ENCODE results near the gene DSC1.

DSC1 gene

DNA sequence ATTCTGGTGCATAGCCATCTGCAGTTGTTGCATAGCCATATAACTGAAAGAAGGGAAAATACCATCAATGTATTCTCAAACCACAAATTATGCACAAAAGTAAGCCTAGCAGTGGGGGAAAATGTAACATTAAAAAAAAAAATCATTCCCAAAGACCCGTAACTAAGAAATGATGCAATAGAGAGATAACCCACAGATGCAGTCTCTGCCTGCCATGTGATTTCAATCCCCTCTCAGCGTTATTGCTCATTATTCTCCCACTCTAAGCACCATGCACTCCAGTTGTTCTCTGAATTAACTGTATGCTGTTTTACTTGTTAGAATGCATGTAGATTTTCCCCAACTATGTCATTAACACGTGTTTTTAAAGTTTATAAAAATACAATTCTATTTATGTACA is 14.1 kb downstream of the DSC1 start:
- Histone ChIP-seq H3K9ac (ENCODE audit: low read length) (no peak overlapping the region), H3K9me3 (ENCODE audit: insufficient read depth, low read length) (0 out of 2 replicates have a peak, but pooled peaks cover 5% of the 10 kb centered on the region), H3K4me3 (ENCODE audit: insufficient read depth, low read length, poor library complexity, severe bottlenecking) (no peak overlapping the region), H3K4me2 (ENCODE audit: low read depth, low read length, poor library complexity, severe bottlenecking) (no peak overlapping the region), H3F3A (ENCODE audit: insufficient read depth) (no peaks in the 10 kb centered on the region), H4K20me1 (ENCODE audit: low read depth, low read length) (no peaks in the 10 kb centered on the region), H2AFZ (ENCODE audit: low read depth, low read length, severe bottlenecking) (no peak overlapping the region), H3K79me2 (ENCODE audit: insufficient read depth, low read length) (no peaks in the 10 kb centered on the region), H3K9me2 (replicated peaks; ENCODE audit: insufficient read depth, low read length) (no peaks in the 10 kb centered on the region), H3K27me3 (ENCODE audit: low read length) (no peaks in the 10 kb centered on the region), H3K36me3 (ENCODE audit: low read length) (no peaks in the 10 kb centered on the region), H3K27ac (ENCODE audit: low read depth, low read length) (no peak overlapping the region)
- TF ChIP-seq, protein P1, sequence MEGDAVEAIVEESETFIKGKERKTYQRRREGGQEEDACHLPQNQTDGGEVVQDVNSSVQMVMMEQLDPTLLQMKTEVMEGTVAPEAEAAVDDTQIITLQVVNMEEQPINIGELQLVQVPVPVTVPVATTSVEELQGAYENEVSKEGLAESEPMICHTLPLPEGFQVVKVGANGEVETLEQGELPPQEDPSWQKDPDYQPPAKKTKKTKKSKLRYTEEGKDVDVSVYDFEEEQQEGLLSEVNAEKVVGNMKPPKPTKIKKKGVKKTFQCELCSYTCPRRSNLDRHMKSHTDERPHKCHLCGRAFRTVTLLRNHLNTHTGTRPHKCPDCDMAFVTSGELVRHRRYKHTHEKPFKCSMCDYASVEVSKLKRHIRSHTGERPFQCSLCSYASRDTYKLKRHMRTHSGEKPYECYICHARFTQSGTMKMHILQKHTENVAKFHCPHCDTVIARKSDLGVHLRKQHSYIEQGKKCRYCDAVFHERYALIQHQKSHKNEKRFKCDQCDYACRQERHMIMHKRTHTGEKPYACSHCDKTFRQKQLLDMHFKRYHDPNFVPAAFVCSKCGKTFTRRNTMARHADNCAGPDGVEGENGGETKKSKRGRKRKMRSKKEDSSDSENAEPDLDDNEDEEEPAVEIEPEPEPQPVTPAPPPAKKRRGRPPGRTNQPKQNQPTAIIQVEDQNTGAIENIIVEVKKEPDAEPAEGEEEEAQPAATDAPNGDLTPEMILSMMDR (IDR thresholded peaks at IDR 0.05; ENCODE audit: insufficient read depth, low read length, poor library complexity, severe bottlenecking), result no peak
- no peak for TF ChIP-seq EZH2phosphoT487 (conservative IDR thresholded peaks at IDR 0.05; ENCODE audit: low read length)

DNA sequence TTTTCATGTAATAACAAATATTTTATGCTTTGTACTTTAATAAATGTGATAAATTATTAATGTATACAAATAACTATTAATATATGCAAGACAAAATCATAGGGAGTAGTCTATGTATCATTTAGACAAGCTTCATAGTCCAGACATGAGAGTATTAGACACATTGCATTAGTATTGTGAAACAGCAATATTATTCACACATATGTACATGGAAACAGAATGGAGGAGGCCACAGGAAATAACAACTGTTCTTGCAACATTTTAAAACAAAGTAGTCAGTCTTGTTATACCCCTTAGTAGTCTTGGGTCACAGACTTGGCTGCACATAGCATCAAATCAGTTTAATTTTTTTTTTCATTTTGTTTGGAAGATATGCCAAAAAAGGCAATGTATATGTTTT is 15.8 kb downstream of the DSC1 start:
- Histone ChIP-seq H4K20me1 (ENCODE audit: low read depth, low read length) (no peaks in the 10 kb centered on the region), H3K9me3 (ENCODE audit: insufficient read depth, low read length) (0 out of 2 replicates have a peak, but pooled peaks cover 5% of the 10 kb centered on the region), H3K4me3 (ENCODE audit: insufficient read depth, low read length, poor library complexity, severe bottlenecking) (no peak overlapping the region), H3F3A (ENCODE audit: insufficient read depth) (no peaks in the 10 kb centered on the region), H3K79me2 (ENCODE audit: insufficient read depth, low read length) (no peaks in the 10 kb centered on the region), H3K36me3 (ENCODE audit: low read length) (no peaks in the 10 kb centered on the region), H2AFZ (ENCODE audit: low read depth, low read length, severe bottlenecking) (no peak overlapping the region), H3K4me2 (ENCODE audit: low read depth, low read length, poor library complexity, severe bottlenecking) (no peak overlapping the region), H3K9me2 (replicated peaks; ENCODE audit: insufficient read depth, low read length) (no peaks in the 10 kb centered on the region), H3K27ac (ENCODE audit: low read depth, low read length) (no peak overlapping the region), H3K27me3 (ENCODE audit: low read length) (no peaks in the 10 kb centered on the region), H3K9ac (ENCODE audit: low read length) (no peak overlapping the region)
- no peak for TF ChIP-seq EZH2phosphoT487 (conservative IDR thresholded peaks at IDR 0.05; ENCODE audit: low read length)
- TF ChIP-seq, protein P1 (IDR thresholded peaks at IDR 0.05; ENCODE audit: insufficient read depth, low read length, poor library complexity, severe bottlenecking), result no peak

DNA sequence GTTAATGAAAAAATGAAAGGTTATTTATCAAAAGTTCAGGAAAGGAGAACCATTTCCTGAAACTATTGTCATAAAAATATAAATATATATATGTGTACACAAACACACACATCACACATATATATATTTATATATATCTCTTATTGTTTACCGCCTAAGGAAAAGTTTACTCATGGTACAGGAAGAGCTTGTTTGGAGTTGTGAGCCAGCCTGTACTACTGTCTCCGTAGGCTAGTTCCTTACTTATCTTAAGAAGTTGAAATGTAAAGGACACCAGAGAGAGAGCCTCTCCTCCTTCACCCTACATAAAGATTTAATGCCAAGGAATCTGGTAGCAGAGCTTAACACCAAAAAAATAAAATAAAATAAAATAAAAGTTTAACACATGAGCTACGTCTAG is 19.6 kb downstream of the DSC1 start:
- Histone ChIP-seq H4K20me1 (ENCODE audit: low read depth, low read length) (no peaks in the 10 kb centered on the region), H3K27me3 (ENCODE audit: low read length) (no peaks in the 10 kb centered on the region), H3K9me2 (replicated peaks; ENCODE audit: insufficient read depth, low read length) (no peaks in the 10 kb centered on the region), H3K36me3 (ENCODE audit: low read length) (no peaks in the 10 kb centered on the region), H3F3A (ENCODE audit: insufficient read depth) (no peaks in the 10 kb centered on the region), H3K9me3 (ENCODE audit: insufficient read depth, low read length) (no peaks in the 10 kb centered on the region), H3K4me3 (ENCODE audit: insufficient read depth, low read length, poor library complexity, severe bottlenecking) (no peak overlapping the region), H3K79me2 (ENCODE audit: insufficient read depth, low read length) (no peaks in the 10 kb centered on the region), H3K4me2 (ENCODE audit: low read depth, low read length, poor library complexity, severe bottlenecking) (no peak overlapping the region), H2AFZ (ENCODE audit: low read depth, low read length, severe bottlenecking) (no peak overlapping the region), H3K27ac (ENCODE audit: low read depth, low read length) (no peak overlapping the region), H3K9ac (ENCODE audit: low read length) (no peak overlapping the region)
- TF ChIP-seq, protein P1 (IDR thresholded peaks at IDR 0.05; ENCODE audit: insufficient read depth, low read length, poor library complexity, severe bottlenecking), result no peak
- no peak for TF ChIP-seq EZH2phosphoT487 (conservative IDR thresholded peaks at IDR 0.05; ENCODE audit: low read length)

Data from SU-DHL-6 (cell line).